ENCODE data around the gene RSL1D1. TPM values are rescaled to one million over a fixed set of nuclear protein-coding genes. Genes with fewer than 3 reads are reported as not detected.

RSL1D1 gene
- total RNA-seq, 2 donors from 2014 or later: 148 to 162 TPM

- H3K27ac Mint-ChIP-seq: peak overlapping the region; percentile 26
- H3K9me3 ChIP-seq (ENCODE audit: control insufficient read depth, low read length): no peaks in the 10 kb centered on the region
- no peaks in the 10 kb centered on the region for H3K27me3 Mint-ChIP-seq (ENCODE audit: insufficient read depth)
- no peak overlapping the region for H3K9ac ChIP-seq (ENCODE audit: extremely low read depth, low read length, poor library complexity, severe bottlenecking)
- H3K4me3 Mint-ChIP-seq: no peak overlapping the region
- peaks cover 11% of the 10 kb centered on the region for H3K4me1 ChIP-seq (ENCODE audit: control insufficient read depth, insufficient read depth, low read length)
- H3K27me3 ChIP-seq (ENCODE audit: control insufficient read depth, insufficient read depth, low read length, poor library complexity, severe bottlenecking): no peaks in the 10 kb centered on the region
- peaks cover 26% of the 10 kb centered on the region for H3K4me1 Mint-ChIP-seq
- TF ChIP-seq, protein P1, sequence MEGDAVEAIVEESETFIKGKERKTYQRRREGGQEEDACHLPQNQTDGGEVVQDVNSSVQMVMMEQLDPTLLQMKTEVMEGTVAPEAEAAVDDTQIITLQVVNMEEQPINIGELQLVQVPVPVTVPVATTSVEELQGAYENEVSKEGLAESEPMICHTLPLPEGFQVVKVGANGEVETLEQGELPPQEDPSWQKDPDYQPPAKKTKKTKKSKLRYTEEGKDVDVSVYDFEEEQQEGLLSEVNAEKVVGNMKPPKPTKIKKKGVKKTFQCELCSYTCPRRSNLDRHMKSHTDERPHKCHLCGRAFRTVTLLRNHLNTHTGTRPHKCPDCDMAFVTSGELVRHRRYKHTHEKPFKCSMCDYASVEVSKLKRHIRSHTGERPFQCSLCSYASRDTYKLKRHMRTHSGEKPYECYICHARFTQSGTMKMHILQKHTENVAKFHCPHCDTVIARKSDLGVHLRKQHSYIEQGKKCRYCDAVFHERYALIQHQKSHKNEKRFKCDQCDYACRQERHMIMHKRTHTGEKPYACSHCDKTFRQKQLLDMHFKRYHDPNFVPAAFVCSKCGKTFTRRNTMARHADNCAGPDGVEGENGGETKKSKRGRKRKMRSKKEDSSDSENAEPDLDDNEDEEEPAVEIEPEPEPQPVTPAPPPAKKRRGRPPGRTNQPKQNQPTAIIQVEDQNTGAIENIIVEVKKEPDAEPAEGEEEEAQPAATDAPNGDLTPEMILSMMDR (conservative IDR thresholded peaks at IDR 0.05): no peak
- no peak overlapping the region for H3K4me3 ChIP-seq (ENCODE audit: low read length)
- H3K9me3 Mint-ChIP-seq: no peaks in the 10 kb centered on the region
- no peak for DNase-seq
- H3K36me3 ChIP-seq (ENCODE audit: control insufficient read depth, insufficient read depth, low read length): peaks cover 24% of the 10 kb centered on the region
- no peak overlapping the region for H3K27ac ChIP-seq (ENCODE audit: low read depth, low read length)
- peaks cover 15% of the 10 kb centered on the region for H3K36me3 Mint-ChIP-seq (ENCODE audit: low read depth)
Measured at GRCh38 chr16:11784038-11784369, 67.3 kb downstream of the RSL1D1 start.

Other genes with a start within 250 kb of the RSL1D1 start
- 10 to 100 TPM; 28.9 to 35.1 TPM for gene SNN, start 183.1 kb downstream of the RSL1D1 start, total RNA-seq
- gene TXNDC11, start 108.7 kb downstream of the RSL1D1 start, total RNA-seq: 10 to 100 TPM; 16.4 to 20.8 TPM
- gene ZC3H7A, start 54.3 kb downstream of the RSL1D1 start, total RNA-seq: 10 to 100 TPM; 37.7 to 38.5 TPM
- 100 to 1,000 TPM; 110 to 115 TPM for gene GSPT1, start 64.4 kb upstream of the RSL1D1 start, total RNA-seq
- 10 to 100 TPM; 10.2 to 15.0 TPM for gene NPIPB2, start 90.5 kb upstream of the RSL1D1 start, total RNA-seq
- not detected for gene TNFRSF17, start 113.7 kb upstream of the RSL1D1 start, total RNA-seq
- 10 to 100 TPM; 11.0 to 18.3 TPM for gene SNX29, start 125.2 kb upstream of the RSL1D1 start, total RNA-seq

All from endodermal cell (in vitro differentiated cells).